OCI-LY3 (cell line): ENCODE measurements around the gene KRTAP12-3.
"Not testable (repeated sequence)": the region's sequence is repeated elsewhere in the genome, so short reads cannot be mapped to it uniquely, and the experiment has no call there.

Experiments used
- EZH2phosphoT487 ChIP-seq: fragments of 200-600 bp; shearing (Covaris generic); IDR thresholded peaks from 2 replicates; pipeline ENCODE4 v1.6.1; 2018; ENCODE audit warnings: antibody characterized with exemption, mixed run types, low read depth
- TF ChIP-seq, protein P1 (sequence below): fragments of 200-600, 300-600 bp; sonication (generic); IDR thresholded peaks from 2 replicates; pipeline ENCODE4 v1.5.1; 2014; ENCODE audit warnings: antibody characterized with exemption, low read length, low read depth

DNA sequence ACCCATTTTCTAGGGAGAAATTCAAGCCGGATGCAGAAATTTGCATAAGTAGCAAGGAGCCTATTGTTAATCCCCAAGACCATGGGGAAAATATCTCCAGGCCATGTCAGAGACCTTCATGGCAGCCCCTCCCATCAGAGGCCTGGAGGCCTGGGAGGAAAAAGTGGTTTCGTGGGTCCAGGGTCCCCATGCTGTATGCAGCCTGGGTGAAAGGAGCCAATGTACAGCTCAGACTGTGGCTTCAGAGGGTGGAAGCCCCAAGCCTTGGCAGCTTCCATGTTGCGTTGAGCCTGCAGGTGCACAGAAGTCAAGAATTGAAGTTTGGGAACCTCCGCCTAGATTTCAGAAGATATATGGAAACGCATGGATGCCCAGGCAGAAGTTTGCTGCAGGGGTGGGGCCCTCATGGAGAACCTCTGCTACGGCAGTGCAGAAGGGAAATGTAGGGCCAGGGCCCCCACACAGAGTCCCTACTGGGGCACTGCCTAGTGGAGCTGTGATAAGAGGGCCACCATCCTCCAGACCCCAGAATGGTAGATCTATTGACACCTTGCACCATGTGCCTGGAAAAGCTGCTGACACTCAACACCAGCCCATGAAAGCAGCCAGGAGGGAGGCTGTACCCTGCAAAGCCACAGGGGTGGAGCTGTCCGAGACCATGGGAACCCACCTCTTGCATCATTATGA is 47.4 kb upstream of the KRTAP12-3 start:
- TF ChIP-seq, protein P1, sequence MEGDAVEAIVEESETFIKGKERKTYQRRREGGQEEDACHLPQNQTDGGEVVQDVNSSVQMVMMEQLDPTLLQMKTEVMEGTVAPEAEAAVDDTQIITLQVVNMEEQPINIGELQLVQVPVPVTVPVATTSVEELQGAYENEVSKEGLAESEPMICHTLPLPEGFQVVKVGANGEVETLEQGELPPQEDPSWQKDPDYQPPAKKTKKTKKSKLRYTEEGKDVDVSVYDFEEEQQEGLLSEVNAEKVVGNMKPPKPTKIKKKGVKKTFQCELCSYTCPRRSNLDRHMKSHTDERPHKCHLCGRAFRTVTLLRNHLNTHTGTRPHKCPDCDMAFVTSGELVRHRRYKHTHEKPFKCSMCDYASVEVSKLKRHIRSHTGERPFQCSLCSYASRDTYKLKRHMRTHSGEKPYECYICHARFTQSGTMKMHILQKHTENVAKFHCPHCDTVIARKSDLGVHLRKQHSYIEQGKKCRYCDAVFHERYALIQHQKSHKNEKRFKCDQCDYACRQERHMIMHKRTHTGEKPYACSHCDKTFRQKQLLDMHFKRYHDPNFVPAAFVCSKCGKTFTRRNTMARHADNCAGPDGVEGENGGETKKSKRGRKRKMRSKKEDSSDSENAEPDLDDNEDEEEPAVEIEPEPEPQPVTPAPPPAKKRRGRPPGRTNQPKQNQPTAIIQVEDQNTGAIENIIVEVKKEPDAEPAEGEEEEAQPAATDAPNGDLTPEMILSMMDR = not testable (repeated sequence)
- TF ChIP-seq EZH2phosphoT487 = not testable (repeated sequence)
